A673 (cell line): ENCODE results near the gene MYMK. TPM values are rescaled to one million over a fixed set of nuclear protein-coding genes. Genes with fewer than 3 reads are reported as not detected.

Source experiments
- BruUV-seq: library from RNA; stranded (reverse); fragments of 400-500 nt; replicated peaks from 2 replicates; lab custom pipeline; 2021; lab: Mats Ljungman, UMichigan
- CTCF ChIA-PET: fragments of 300-600 bp; sonication (Branson Sonifier 250); formaldehyde crosslinking; loops from one replicate; lab custom pipeline; 2022; ENCODE audit warnings: antibody characterized with exemption; lab: Charles Lee
- POLR2A ChIA-PET: fragments of 300-600 bp; sonication (Branson Sonifier 250); formaldehyde crosslinking; loops from one replicate; lab custom pipeline; 2022; ENCODE audit warnings: antibody characterized with exemption; ENCODE audit not compliant: low non-redundant PET; lab: Charles Lee
- DNase-seq: peaks from one replicate; pipeline ENCODE4 v3.0.0-alpha.2; 2015; ENCODE audit warnings: low spot score
- H3K27ac ChIP-seq: fragments of 200-600 bp; sonication (generic); 2 replicates; pipeline ENCODE4 v1.5.1; 2016; ENCODE audit warnings: mixed run types, low read depth, mild to moderate bottlenecking, mixed read lengths, antibody characterized with exemption, low read length; ENCODE audit not compliant: poor library complexity, severe bottlenecking
- H3K27me3 ChIP-seq: fragments of 200-600 bp; sonication (generic); replicated peaks from 2 replicates; pipeline ENCODE4 v1.6.1; 2017; ENCODE audit warnings: mixed run types, low read depth, mild to moderate bottlenecking, mixed read lengths, antibody characterized with exemption, low read length; ENCODE audit not compliant: insufficient read depth, poor library complexity
- H3K36me3 ChIP-seq: fragments of 200-600 bp; sonication (generic); 2 replicates; pipeline ENCODE4 v1.6.1; 2016; ENCODE audit warnings: mixed run types, mild to moderate bottlenecking, mixed read lengths, antibody characterized with exemption, low read length; ENCODE audit not compliant: insufficient read depth, poor library complexity, severe bottlenecking
- H3K4me1 ChIP-seq: fragments of 200-600 bp; sonication (generic); 2 replicates; pipeline ENCODE4 v1.6.1; 2017; ENCODE audit warnings: mixed run types, mild to moderate bottlenecking, mixed read lengths, antibody characterized with exemption, low read length; ENCODE audit not compliant: insufficient read depth, poor library complexity, severe bottlenecking
- H3K4me3 ChIP-seq: fragments of 200-600 bp; sonication (generic); 2 replicates; pipeline ENCODE4 v1.5.1; 2016; ENCODE audit warnings: low read depth, mixed run types, mild to moderate bottlenecking, mixed read lengths, low read length; ENCODE audit not compliant: poor library complexity, severe bottlenecking
- H3K9me3 ChIP-seq: fragments of 200-600 bp; sonication (generic); 2 replicates; pipeline ENCODE4 v1.6.1; 2016; ENCODE audit warnings: mixed run types, low read depth, mild to moderate bottlenecking, mixed read lengths, antibody characterized with exemption, low read length; ENCODE audit not compliant: poor library complexity, severe bottlenecking
- CTCF ChIP-seq: fragments of 300-800, 200-600 bp; sonication (generic); conservative IDR thresholded peaks from 2 replicates; pipeline ENCODE4 v1.5.1; 2017; ENCODE audit warnings: low read depth, mild to moderate bottlenecking, antibody characterized with exemption, low read length, moderate library complexity, mixed read lengths
- EZH2 ChIP-seq: fragments of 200-600 bp; sonication (generic); IDR thresholded peaks from 2 replicates; pipeline ENCODE4 v1.6.1; 2017; ENCODE audit warnings: borderline replicate concordance, low read depth, mild to moderate bottlenecking, mixed read lengths, antibody characterized with exemption, low read length; ENCODE audit not compliant: poor library complexity, severe bottlenecking
- intact Hi-C: fragments of 100-400 bp; cut with micrococcal nuclease; formaldehyde crosslinking; loops from one replicate; pipeline ENCODE4 v1.10.0; 2022; ENCODE audit not compliant: unreplicated experiment
- total RNA-seq: library from RNA; stranded (reverse); gene quantifications from 2 replicates; pipeline ENCODE4 v1.2.3, GENCODE V29; 2021

The MYMK gene
- total RNA-seq, 1 experiment from 2014 or later, result not detected

- no TSS peak for BruUV-seq
- no peaks in the 10 kb centered on the region for H3K36me3 ChIP-seq
- no peak for DNase-seq
- no peak overlapping the region for H3K4me3 ChIP-seq
- intact Hi-C loops, result no loop called here
- H3K27ac ChIP-seq, result no peak overlapping the region
- ChIA-PET CTCF (no interaction called here), POLR2A (no interaction called here)
- H3K9me3 ChIP-seq, result no peaks in the 10 kb centered on the region
- no peak for TF ChIP-seq EZH2
- no peak for TF ChIP-seq CTCF
- no peaks in the 10 kb centered on the region for H3K4me1 ChIP-seq
- no peaks in the 10 kb centered on the region for H3K27me3 ChIP-seq
Measured at GRCh38 chr9:133571896-133572595, 47.3 kb upstream of the MYMK start.

- intact Hi-C loops, result no loop called here
- no peak overlapping the region for H3K27ac ChIP-seq
Measured at GRCh38 chr9:133571391-133571890, 46.7 kb upstream of the MYMK start.

GRCh38 chr9:133570691-133571080 is 45.9 kb upstream of the MYMK start:
- Histone ChIP-seq H3K4me3 (no peak overlapping the region), H3K9me3 (no peaks in the 10 kb centered on the region), H3K27me3 (no peaks in the 10 kb centered on the region), H3K36me3 (no peaks in the 10 kb centered on the region), H3K27ac (no peak overlapping the region), H3K4me1 (no peaks in the 10 kb centered on the region)
- intact Hi-C loops, result no loop called here
- DNase-seq, result no peak
- ChIA-PET POLR2A (no interaction called here), CTCF (no interaction called here)
- TF ChIP-seq EZH2 (no peak), CTCF (no peak)
- no TSS peak for BruUV-seq

More at GRCh38 chr9:133571391-133571890, 46.7 kb upstream of the MYMK start:
- no peaks in the 10 kb centered on the region for H3K4me1 ChIP-seq
- no peaks in the 10 kb centered on the region for H3K27me3 ChIP-seq
- no peak for DNase-seq
- no peak overlapping the region for H3K4me3 ChIP-seq
- H3K36me3 ChIP-seq, result no peaks in the 10 kb centered on the region
- BruUV-seq, result no TSS peak
- TF ChIP-seq EZH2 (no peak), CTCF (no peak)
- POLR2A ChIA-PET, result no interaction called here
- CTCF ChIA-PET, result no interaction called here
- H3K9me3 ChIP-seq, result no peaks in the 10 kb centered on the region
